Right lobe of liver (tissue), 6 donors: Measurements from ENCODE around the gene DCLRE1B. TPM values are rescaled to one million over a fixed set of nuclear protein-coding genes. Genes with fewer than 3 reads are reported as not detected.

Experiments
- ATAC-seq, 4 donors: fragments of 200-7000 bp; cut with Tn5 transposase; one replicate each; pipeline ENCODE4 v1.9.1; 2020; ENCODE audit warnings: mild to moderate bottlenecking in 4 of 4, moderate library complexity in 4 of 4
- DNase-seq, 3 donors: peaks; one replicate each; pipeline ENCODE4 v3.0.0-alpha.2; 2020
- H3K27ac ChIP-seq, 3 donors: fragments of 200-600 bp; one replicate each; pipeline ENCODE4 v1.8.0; 2022
- H3K27me3 ChIP-seq, 2 donors: fragments of 200-600 bp; one replicate each; pipeline ENCODE4 v1.8.0; 2022
- H3K36me3 ChIP-seq, 4 donors: fragments of 200-600 bp; sonication (generic) in 1 of 4; one replicate each; pipeline versions ENCODE4 v1.5.1 to v1.8.0; 2017 to 2022; ENCODE audit warnings: control low read depth in 1 of 4
- H3K4me1 ChIP-seq, 4 donors: fragments of 200-600 bp; sonication (generic) in 1 of 4; one replicate each; pipeline versions ENCODE4 v1.5.1 to v1.8.0; 2017 to 2022; ENCODE audit warnings: control low read depth in 1 of 4
- H3K4me3 ChIP-seq, 3 donors: fragments of 200-600 bp; one replicate each; pipeline ENCODE4 v1.8.0; 2022
- H3K9me3 ChIP-seq, 4 donors: fragments of 200-600 bp; sonication (generic) in 1 of 4; one replicate each; pipeline versions ENCODE4 v1.5.1 to v1.8.0; 2017 to 2022; ENCODE audit warnings: control low read depth in 1 of 4
- POLR2A ChIP-seq: fragments of 450-650 bp; IDR thresholded peaks from one replicate; pipeline ENCODE4 v1.6.1; 2017; ENCODE audit warnings: antibody characterized with exemption, mild to moderate bottlenecking
- WGBS: methylation state at CpG from one replicate; pipeline ENCODE4 v1.1.6; 2018; ENCODE audit warnings: low coverage, low lambda C conversion rate; ENCODE audit not compliant: insufficient coverage; ENCODE audit errors: missing lambda C conversion rate; 5-methylcytosine and 5-hydroxymethylcytosine counted together
- intact Hi-C, 2 donors: fragments of 100-400 bp; cut with DNase I; formaldehyde crosslinking; loops; one replicate each; pipeline versions ENCODE4 v1.11.2 to v1.14.1; 2022
- total RNA-seq, 6 experiments: library from RNA; depleted of rRNA in 2 of 6; stranded (reverse); fragments of >200 nt in 2 of 6; fragmentation: NEBNext Ultra II Directional in 3 of 6; extraction: Animal tissue kit (Norgen Biotek cat#: 25700) in 3 of 6; gene quantifications; one replicate each; pipeline versions ENCODE4 v1.1.0 to v1.2.4, GENCODE V29; 2016 to 2023
- TF ChIP-seq, protein P1 (sequence below), 4 donors: fragments of 200-600 bp in 3 of 4; fragments of 450-650 bp in 1 of 4; IDR thresholded peaks; one replicate each; pipeline versions ENCODE4 v1.5.1 to v1.8.0; 2016 to 2022; ENCODE audit warnings: antibody characterized with exemption in 4 of 4, mild to moderate bottlenecking in 2 of 4
- donor health status: DM: no; HTN: yes; CAD: no.
- donor health status: DM: no; HTN: no; CAD: no.
- donor health status: DM: no; HTN: no; CAD: no.
- donor health status: DM: no; HTN: yes; CAD: no.
- donor health status: DM: no; HTN: yes; CAD: no.

Gene DCLRE1B
- total RNA-seq, 6 experiments from 2014 or later = 1.6 to 3.3 (median 1.9) TPM

DNA sequence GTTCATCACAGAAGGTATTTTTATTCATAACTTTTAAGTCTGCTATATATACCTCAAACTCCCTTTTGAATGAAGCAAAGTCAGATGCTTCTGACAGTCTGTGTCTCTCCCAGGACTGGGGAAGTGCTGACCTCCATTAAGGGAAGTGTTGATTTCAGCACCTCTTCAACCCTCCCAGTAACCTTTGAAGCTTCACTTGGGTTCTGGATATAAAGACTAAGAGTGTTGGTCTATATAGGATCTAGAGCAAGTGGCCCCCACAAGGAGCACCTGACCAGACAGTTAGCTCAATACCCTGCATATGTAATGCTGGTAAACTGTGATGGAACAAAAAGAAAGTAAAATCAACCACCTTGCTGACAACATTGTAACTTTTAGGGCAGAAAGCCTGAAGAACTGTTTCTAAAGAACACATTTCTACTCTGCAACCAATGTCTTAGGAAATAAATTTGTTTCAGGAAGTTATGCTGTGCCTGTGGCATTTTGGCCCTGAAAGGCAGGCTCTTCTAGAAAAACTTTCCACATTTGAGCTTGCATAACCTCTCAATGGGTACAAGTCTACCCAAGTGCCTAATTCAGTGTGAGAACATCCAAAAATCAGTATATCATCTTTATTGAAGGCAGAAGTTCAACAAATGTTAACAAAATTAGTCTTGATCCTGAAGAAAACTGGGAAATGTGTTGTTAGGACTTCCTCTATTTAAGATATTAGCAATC is 32.7 kb upstream of the DCLRE1B start:
- no peak for TF ChIP-seq POLR2A
- TF ChIP-seq, protein P1, sequence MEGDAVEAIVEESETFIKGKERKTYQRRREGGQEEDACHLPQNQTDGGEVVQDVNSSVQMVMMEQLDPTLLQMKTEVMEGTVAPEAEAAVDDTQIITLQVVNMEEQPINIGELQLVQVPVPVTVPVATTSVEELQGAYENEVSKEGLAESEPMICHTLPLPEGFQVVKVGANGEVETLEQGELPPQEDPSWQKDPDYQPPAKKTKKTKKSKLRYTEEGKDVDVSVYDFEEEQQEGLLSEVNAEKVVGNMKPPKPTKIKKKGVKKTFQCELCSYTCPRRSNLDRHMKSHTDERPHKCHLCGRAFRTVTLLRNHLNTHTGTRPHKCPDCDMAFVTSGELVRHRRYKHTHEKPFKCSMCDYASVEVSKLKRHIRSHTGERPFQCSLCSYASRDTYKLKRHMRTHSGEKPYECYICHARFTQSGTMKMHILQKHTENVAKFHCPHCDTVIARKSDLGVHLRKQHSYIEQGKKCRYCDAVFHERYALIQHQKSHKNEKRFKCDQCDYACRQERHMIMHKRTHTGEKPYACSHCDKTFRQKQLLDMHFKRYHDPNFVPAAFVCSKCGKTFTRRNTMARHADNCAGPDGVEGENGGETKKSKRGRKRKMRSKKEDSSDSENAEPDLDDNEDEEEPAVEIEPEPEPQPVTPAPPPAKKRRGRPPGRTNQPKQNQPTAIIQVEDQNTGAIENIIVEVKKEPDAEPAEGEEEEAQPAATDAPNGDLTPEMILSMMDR (IDR thresholded peaks at IDR 0.05) = no peak

GRCh38 chr1:113874012-113874879 is 30.9 kb upstream of the DCLRE1B start:
- intact Hi-C loops = no loop called here
- no peak for ATAC-seq
- 41% methylated on average over 1 of the region's 1 CpG for WGBS
- H3K27me3 ChIP-seq = no peaks in the 10 kb centered on the region
- H3K27ac ChIP-seq = no peak overlapping the region
- no peaks in the 10 kb centered on the region for H3K4me1 ChIP-seq
- no peaks in the 10 kb centered on the region for H3K9me3 ChIP-seq
- TF ChIP-seq POLR2A = no peak
- TF ChIP-seq, protein P1 (IDR thresholded peaks at IDR 0.05) = peak in 1 of 4 donors; percentile 10
- no peak for DNase-seq
- H3K36me3 ChIP-seq = no peaks in the 10 kb centered on the region
- no peak overlapping the region for H3K4me3 ChIP-seq

More for the DNA sequence above, 32.7 kb upstream of the DCLRE1B start:
- no peaks in the 10 kb centered on the region for H3K9me3 ChIP-seq
- no peak overlapping the region for H3K4me3 ChIP-seq
- intact Hi-C loops = no loop called here
- ATAC-seq (peak; percentile 37 to 57 (median 49)), DNase-seq (no peak)
- no peaks in the 10 kb centered on the region for H3K4me1 ChIP-seq
- H3K27ac ChIP-seq = peak overlapping the region in 2 of 3 donors; percentile 27 to 33
- no peaks in the 10 kb centered on the region for H3K36me3 ChIP-seq
- no peaks in the 10 kb centered on the region for H3K27me3 ChIP-seq

- H3K4me1 ChIP-seq = no peaks in the 10 kb centered on the region
Measured at GRCh38 chr1:113875714-113876113, 29.4 kb upstream of the DCLRE1B start.

DNA sequence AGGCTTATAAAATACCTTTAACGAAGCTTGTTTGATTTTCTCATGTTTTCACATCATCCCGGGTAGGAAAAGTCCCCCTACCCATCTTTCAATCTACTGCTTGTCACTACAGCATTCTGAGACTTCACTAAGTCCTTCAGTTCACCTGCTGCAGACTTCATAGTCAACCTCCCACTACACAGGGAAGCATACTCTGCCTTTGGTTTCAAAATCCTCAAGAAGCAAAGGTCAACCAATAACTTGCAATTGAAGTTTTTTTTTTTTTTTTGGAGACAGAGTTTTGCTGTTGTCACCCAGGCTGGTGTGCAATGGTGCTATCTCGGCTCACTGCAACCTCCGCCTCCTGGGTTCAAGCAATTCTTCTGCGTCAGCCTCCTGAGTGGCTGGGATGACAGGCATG is 28.9 kb upstream of the DCLRE1B start:
- DNase-seq (no peak), ATAC-seq (no peak)
- intact Hi-C loops = no loop called here
- no peak for TF ChIP-seq POLR2A
- TF ChIP-seq, protein P1 (IDR thresholded peaks at IDR 0.05) = no peak
- Histone ChIP-seq H3K36me3 (no peaks in the 10 kb centered on the region), H3K4me3 (no peak overlapping the region), H3K27ac (no peak overlapping the region), H3K27me3 (no peaks in the 10 kb centered on the region), H3K4me1 (no peaks in the 10 kb centered on the region), H3K9me3 (no peaks in the 10 kb centered on the region)
- WGBS = 77% methylated on average over 4 of the region's 5 CpGs

More at GRCh38 chr1:113875714-113876113, 29.4 kb upstream of the DCLRE1B start:
- 90% methylated on average over 2 of the region's 2 CpGs for WGBS
- no peaks in the 10 kb centered on the region for H3K36me3 ChIP-seq
- no peak overlapping the region for H3K4me3 ChIP-seq
- DNase-seq (no peak), ATAC-seq (no peak)
- no peaks in the 10 kb centered on the region for H3K9me3 ChIP-seq
- TF ChIP-seq, protein P1 (IDR thresholded peaks at IDR 0.05) = no peak
- TF ChIP-seq POLR2A = no peak
- H3K27me3 ChIP-seq = no peaks in the 10 kb centered on the region
- intact Hi-C loops = no loop called here
- no peak overlapping the region for H3K27ac ChIP-seq
